H9 (cell line): ENCODE measurements around the gene ANO2. TPM values are rescaled to one million over a fixed set of nuclear protein-coding genes. Genes with fewer than 3 reads are reported as not detected.

Experiments used
- DNase-seq: peaks from one replicate; pipeline ENCODE4 v3.0.0-alpha.2; 2017
- H2AFZ ChIP-seq: one replicate; pipeline ENCODE4 v1.6.1; 2013; ENCODE audit warnings: mild to moderate bottlenecking, low read length, control low read depth, moderate library complexity
- H2AK5ac ChIP-seq: 2 replicates; pipeline ENCODE4 v1.6.1; 2013; ENCODE audit warnings: low read length, control low read depth, mixed read lengths; ENCODE audit not compliant: insufficient read length
- H2BK120ac ChIP-seq: one replicate; pipeline ENCODE4 v1.6.1; 2013; ENCODE audit warnings: low read depth, mild to moderate bottlenecking, low read length, control low read depth, inconsistent platforms; ENCODE audit not compliant: poor library complexity, severe bottlenecking
- H2BK12ac ChIP-seq: 2 replicates; pipeline ENCODE4 v1.6.1; 2013; ENCODE audit warnings: low read length, control low read depth, mixed read lengths, low read depth; ENCODE audit not compliant: insufficient read length
- H2BK15ac ChIP-seq: 2 replicates; pipeline ENCODE4 v1.6.1; 2013; ENCODE audit warnings: low read depth, low read length, control low read depth
- H2BK20ac ChIP-seq: one replicate; pipeline ENCODE4 v1.6.1; 2013; ENCODE audit warnings: low read depth, mild to moderate bottlenecking, low read length, control low read depth, inconsistent platforms; ENCODE audit not compliant: poor library complexity, severe bottlenecking
- H2BK5ac ChIP-seq: 2 replicates; pipeline ENCODE4 v1.6.1; 2013; ENCODE audit warnings: low read length, control low read depth, mixed read lengths; ENCODE audit not compliant: insufficient read length
- H3K14ac ChIP-seq: 2 replicates; pipeline ENCODE4 v1.6.1; 2013; ENCODE audit warnings: low read length, control low read depth; ENCODE audit not compliant: insufficient read depth
- H3K18ac ChIP-seq: 2 replicates; pipeline ENCODE4 v1.6.1; 2013; ENCODE audit warnings: low read depth, mild to moderate bottlenecking, mixed read lengths, low read length, control low read depth; ENCODE audit not compliant: insufficient read length
- H3K23ac ChIP-seq: 2 replicates; pipeline ENCODE4 v1.6.1; 2013; ENCODE audit warnings: low read length, control low read depth, mixed read lengths, low read depth; ENCODE audit not compliant: insufficient read length
- H3K23me2 ChIP-seq: 2 replicates; pipeline ENCODE4 v1.6.1; 2013; ENCODE audit warnings: low read depth, mild to moderate bottlenecking, mixed read lengths, low read length, control low read depth; ENCODE audit not compliant: insufficient read length, poor library complexity, severe bottlenecking
- H3K27ac ChIP-seq: 2 replicates; pipeline ENCODE4 v1.5.1; 2013; ENCODE audit warnings: low read length, control low read depth, mixed read lengths, low read depth; ENCODE audit not compliant: insufficient read length
- H3K27me3 ChIP-seq: 2 replicates; pipeline ENCODE4 v1.6.1; 2013; ENCODE audit warnings: low read length, control low read depth, inconsistent platforms; ENCODE audit not compliant: insufficient read depth
- H3K4ac ChIP-seq: 2 replicates; pipeline ENCODE4 v1.6.1; 2013; ENCODE audit warnings: low read depth, mild to moderate bottlenecking, control low read depth, inconsistent platforms, low read length, moderate library complexity
- H3K4me1 ChIP-seq: 2 replicates; pipeline ENCODE4 v1.6.1; 2013; ENCODE audit warnings: low read length, control low read depth, inconsistent platforms; ENCODE audit not compliant: insufficient read depth
- H3K4me2 ChIP-seq: 2 replicates; pipeline ENCODE4 v1.6.1; 2013; ENCODE audit warnings: low read length, control low read depth, mixed read lengths; ENCODE audit not compliant: insufficient read length, insufficient read depth
- H3K56ac ChIP-seq: 2 replicates; pipeline ENCODE4 v1.6.1; 2013; ENCODE audit warnings: low read depth, mild to moderate bottlenecking, mixed read lengths, low read length, control low read depth; ENCODE audit not compliant: insufficient read length
- H3K79me1 ChIP-seq: 2 replicates; pipeline ENCODE4 v1.6.1; 2013; ENCODE audit warnings: low read depth, mild to moderate bottlenecking, moderate library complexity, low read length, control low read depth, inconsistent platforms; ENCODE audit not compliant: insufficient read depth, poor library complexity, severe bottlenecking
- H3K79me2 ChIP-seq: 2 replicates; pipeline ENCODE4 v1.6.1; 2013; ENCODE audit warnings: low read length, control low read depth, inconsistent platforms; ENCODE audit not compliant: insufficient read depth
- H3K9ac ChIP-seq: 2 replicates; pipeline ENCODE4 v1.6.1; 2013; ENCODE audit warnings: low read length, control low read depth, mixed read lengths; ENCODE audit not compliant: insufficient read length; ENCODE audit errors: extremely low read depth
- H3K9me3 ChIP-seq: one replicate; pipeline ENCODE4 v1.6.1; 2013; ENCODE audit warnings: low read depth, low read length, inconsistent platforms; ENCODE audit not compliant: control insufficient read depth
- H3T11ph ChIP-seq: one replicate; pipeline ENCODE4 v1.6.1; 2013; ENCODE audit warnings: mild to moderate bottlenecking, low read length, control low read depth, inconsistent platforms
- H4K20me1 ChIP-seq: one replicate; pipeline ENCODE4 v1.6.1; 2013; ENCODE audit not compliant: control insufficient read depth, insufficient read length, insufficient read depth
- H4K5ac ChIP-seq: 2 replicates; pipeline ENCODE4 v1.6.1; 2013; ENCODE audit warnings: low read depth, mild to moderate bottlenecking, mixed read lengths, low read length, control low read depth; ENCODE audit not compliant: insufficient read length
- H4K8ac ChIP-seq: replicated peaks from 2 replicates; pipeline ENCODE4 v1.6.1; 2013; ENCODE audit warnings: low read length, control low read depth, mixed read lengths, low read depth; ENCODE audit not compliant: insufficient read length
- H4K91ac ChIP-seq: 2 replicates; pipeline ENCODE4 v1.6.1; 2013; ENCODE audit warnings: low read depth, mild to moderate bottlenecking, moderate library complexity, mixed read lengths, low read length, control low read depth; ENCODE audit not compliant: insufficient read length
- H3K27ac Mint-ChIP-seq, 3 experiments: 2 replicates in 2 of 3; 3 replicates in 1 of 3; pipeline ENCODE4 v1.8.0; 2020 to 2021; ENCODE audit warnings: mixed read lengths in 3 of 3, mild to moderate bottlenecking in 1 of 3, moderate library complexity in 1 of 3
- H3K27me3 Mint-ChIP-seq: 2 replicates; pipeline ENCODE4 v1.8.0; 2021; ENCODE audit warnings: low read depth, mild to moderate bottlenecking, moderate library complexity, mixed read lengths
- H3K36me3 Mint-ChIP-seq, 3 experiments: 2 replicates in 2 of 3; 3 replicates in 1 of 3; pipeline ENCODE4 v1.8.0; 2020 to 2021; ENCODE audit warnings: low read depth in 3 of 3, mixed read lengths in 3 of 3; ENCODE audit not compliant: insufficient read depth in 1 of 3
- H3K4me1 Mint-ChIP-seq, 2 experiments: 2 replicates each; pipeline ENCODE4 v1.8.0; 2020; ENCODE audit warnings: mixed read lengths in 2 of 2
- H3K4me3 Mint-ChIP-seq, 2 experiments: 2 replicates in 1 of 2; 3 replicates in 1 of 2; pipeline ENCODE4 v1.8.0; 2020 to 2021; ENCODE audit warnings: mild to moderate bottlenecking in 2 of 2, mixed read lengths in 2 of 2, moderate library complexity in 1 of 2
- H3K9me3 Mint-ChIP-seq, 2 experiments: 2 replicates in 1 of 2; 3 replicates in 1 of 2; pipeline ENCODE4 v1.8.0; 2020; ENCODE audit warnings: mild to moderate bottlenecking in 2 of 2, mixed read lengths in 2 of 2, moderate library complexity in 1 of 2
- CTCF ChIP-seq: fragments of 200-600 bp; sonication (generic); conservative IDR thresholded peaks from 3 replicates; pipeline ENCODE4 v1.8.0; 2021; ENCODE audit warnings: antibody characterized with exemption, mild to moderate bottlenecking
- WGBS: extraction: QIAGEN DNeasy Blood & Tissue Kit; methylation state at CpG from one replicate; pipeline ENCODE4 v1.1.7; 2013; ENCODE audit warnings: missing lambda C conversion rate, low lambda C conversion rate, mixed read lengths; ENCODE audit not compliant: insufficient read length; ENCODE audit errors: extremely low coverage; 5-methylcytosine and 5-hydroxymethylcytosine counted together
- total RNA-seq: library from RNA; stranded (reverse); gene quantifications from 2 replicates; pipeline ENCODE4 v1.2.1, GENCODE V29; 2021

Gene ANO2
- total RNA-seq, 1 experiment from 2014 or later = 3.8 TPM

GRCh38 chr12:5685935-5686334 is 259.1 kb downstream of the ANO2 start:
- no peak overlapping the region for H3T11ph ChIP-seq
- H3K23me2 ChIP-seq = no peaks in the 10 kb centered on the region
- no peak overlapping the region for H3K4ac ChIP-seq
- no peak overlapping the region for H2BK12ac ChIP-seq
- H3K9me3 ChIP-seq = no peaks in the 10 kb centered on the region
- H3K23ac ChIP-seq = no peak overlapping the region
- no peaks in the 10 kb centered on the region; the same call in 1 of the 2 replicates for H3K79me2 ChIP-seq
- H4K20me1 ChIP-seq = no peaks in the 10 kb centered on the region
- no peaks in the 10 kb centered on the region for H3K27me3 ChIP-seq
- no peak overlapping the region for H2AK5ac ChIP-seq
- H3K4me3 Mint-ChIP-seq = peak overlapping the region in 1 of 2 experiments; percentile 16; a peak in 1 of 5 replicates
- H3K27ac ChIP-seq = no peak overlapping the region
- TF ChIP-seq CTCF = no peak
- H3K4me1 Mint-ChIP-seq = 0 out of 4 replicates have a peak, but pooled peaks cover 0 to 2% of the 10 kb centered on the region in 2 experiments
- H3K56ac ChIP-seq = no peak overlapping the region
- WGBS = no CpG with 5 or more reads among the region's 3 CpGs
- no peak overlapping the region for H4K91ac ChIP-seq
- H3K4me2 ChIP-seq = no peak overlapping the region
- H2BK120ac ChIP-seq = no peak overlapping the region
- H4K8ac ChIP-seq = no peak overlapping the region
- H3K27me3 Mint-ChIP-seq = peaks cover 4% of the 10 kb centered on the region
- H3K36me3 Mint-ChIP-seq = no peaks in the 10 kb centered on the region
- no peaks in the 10 kb centered on the region for H3K79me1 ChIP-seq
- H2BK20ac ChIP-seq = no peak overlapping the region
- no peak overlapping the region for H3K9ac ChIP-seq
- no peak overlapping the region for H2BK15ac ChIP-seq
- no peak overlapping the region for H3K27ac Mint-ChIP-seq
- H3K4me1 ChIP-seq = no peaks in the 10 kb centered on the region
- no peak overlapping the region for H4K5ac ChIP-seq
- DNase-seq = no peak
- H3K9me3 Mint-ChIP-seq = no peaks in the 10 kb centered on the region
- H3K14ac ChIP-seq = no peak overlapping the region
- H2AFZ ChIP-seq = no peak overlapping the region
- H3K18ac ChIP-seq = no peak overlapping the region
- H2BK5ac ChIP-seq = no peak overlapping the region
